Progenitor cell of endocrine pancreas (in vitro differentiated cells): Measurements from ENCODE around the gene CLCN5. TPM values are rescaled to one million over a fixed set of nuclear protein-coding genes. Genes with fewer than 3 reads are reported as not detected.

Source experiments
- DNase-seq: peaks from one replicate; pipeline ENCODE4 v3.0.0; 2021; ENCODE audit warnings: low spot score; ENCODE audit not compliant: unreplicated experiment
- H3K27ac Mint-ChIP-seq: 2 replicates; pipeline ENCODE4 v1.8.0; 2021; ENCODE audit warnings: mild to moderate bottlenecking, moderate library complexity, mixed read lengths
- H3K27me3 Mint-ChIP-seq: 2 replicates; pipeline ENCODE4 v1.8.0; 2021; ENCODE audit warnings: mixed read lengths
- H3K36me3 Mint-ChIP-seq: 2 replicates; pipeline ENCODE4 v1.8.0; 2022; ENCODE audit warnings: mixed read lengths; ENCODE audit not compliant: insufficient read depth
- H3K4me1 Mint-ChIP-seq: 2 replicates; pipeline ENCODE4 v1.8.0; 2021; ENCODE audit warnings: low read depth, mixed read lengths
- H3K4me3 Mint-ChIP-seq: 2 replicates; pipeline ENCODE4 v1.8.0; 2021; ENCODE audit warnings: low read depth, mild to moderate bottlenecking, moderate library complexity, mixed read lengths
- H3K9me3 Mint-ChIP-seq: 2 replicates; pipeline ENCODE4 v1.8.0; 2021; ENCODE audit warnings: low read depth, mixed read lengths
- total RNA-seq: library from RNA; stranded (reverse); gene quantifications from 2 replicates; pipeline ENCODE4 v1.2.1, GENCODE V29; 2021
- TF ChIP-seq, protein P1 (sequence below): fragments of 200-600 bp; sonication (generic); IDR thresholded peaks from one replicate; pipeline ENCODE4 v1.5.0; 2021; ENCODE audit warnings: antibody characterized with exemption, mild to moderate bottlenecking; ENCODE audit not compliant: unreplicated experiment

The CLCN5 gene
- total RNA-seq, 1 donor from 2014 or later, result 14.0 TPM

DNA sequence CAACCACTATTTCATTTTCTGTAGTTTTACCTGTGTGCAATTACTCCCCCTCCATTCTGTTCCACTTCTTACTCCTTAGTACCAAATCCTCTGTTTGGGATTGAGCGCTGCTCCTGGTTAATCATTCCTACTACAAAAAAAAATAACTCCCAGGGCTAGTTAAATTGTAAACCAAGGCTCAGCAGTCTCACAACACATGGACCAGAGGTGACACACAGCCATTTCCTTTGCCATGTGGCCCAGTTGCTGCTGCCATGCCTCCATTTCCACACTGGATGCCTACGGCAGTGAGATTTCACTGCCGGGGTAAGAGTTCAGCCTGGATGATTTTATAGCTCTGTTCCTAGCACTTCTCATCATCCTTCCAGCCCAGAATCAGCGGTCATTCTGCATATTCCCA is 171.2 kb downstream of the CLCN5 start:
- Mint-ChIP-seq H3K4me3 (no peak overlapping the region), H3K4me1 (peaks cover 10% of the 10 kb centered on the region), H3K36me3 (peaks cover 5% of the 10 kb centered on the region), H3K9me3 (peaks cover 20% of the 10 kb centered on the region), H3K27ac (no peak overlapping the region), H3K27me3 (no peaks in the 10 kb centered on the region)
- no peak for DNase-seq
- TF ChIP-seq, protein P1, sequence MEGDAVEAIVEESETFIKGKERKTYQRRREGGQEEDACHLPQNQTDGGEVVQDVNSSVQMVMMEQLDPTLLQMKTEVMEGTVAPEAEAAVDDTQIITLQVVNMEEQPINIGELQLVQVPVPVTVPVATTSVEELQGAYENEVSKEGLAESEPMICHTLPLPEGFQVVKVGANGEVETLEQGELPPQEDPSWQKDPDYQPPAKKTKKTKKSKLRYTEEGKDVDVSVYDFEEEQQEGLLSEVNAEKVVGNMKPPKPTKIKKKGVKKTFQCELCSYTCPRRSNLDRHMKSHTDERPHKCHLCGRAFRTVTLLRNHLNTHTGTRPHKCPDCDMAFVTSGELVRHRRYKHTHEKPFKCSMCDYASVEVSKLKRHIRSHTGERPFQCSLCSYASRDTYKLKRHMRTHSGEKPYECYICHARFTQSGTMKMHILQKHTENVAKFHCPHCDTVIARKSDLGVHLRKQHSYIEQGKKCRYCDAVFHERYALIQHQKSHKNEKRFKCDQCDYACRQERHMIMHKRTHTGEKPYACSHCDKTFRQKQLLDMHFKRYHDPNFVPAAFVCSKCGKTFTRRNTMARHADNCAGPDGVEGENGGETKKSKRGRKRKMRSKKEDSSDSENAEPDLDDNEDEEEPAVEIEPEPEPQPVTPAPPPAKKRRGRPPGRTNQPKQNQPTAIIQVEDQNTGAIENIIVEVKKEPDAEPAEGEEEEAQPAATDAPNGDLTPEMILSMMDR, result no peak

- Mint-ChIP-seq H3K9me3 (peaks cover 13% of the 10 kb centered on the region), H3K27ac (no peak overlapping the region), H3K36me3 (peaks cover 2% of the 10 kb centered on the region), H3K4me1 (peaks cover 10% of the 10 kb centered on the region), H3K4me3 (no peak overlapping the region), H3K27me3 (no peaks in the 10 kb centered on the region)
- no peak for DNase-seq
- TF ChIP-seq, protein P1, result no peak
Measured at GRCh38 chrX:50097071-50097470, 174.7 kb downstream of the CLCN5 start.

DNA sequence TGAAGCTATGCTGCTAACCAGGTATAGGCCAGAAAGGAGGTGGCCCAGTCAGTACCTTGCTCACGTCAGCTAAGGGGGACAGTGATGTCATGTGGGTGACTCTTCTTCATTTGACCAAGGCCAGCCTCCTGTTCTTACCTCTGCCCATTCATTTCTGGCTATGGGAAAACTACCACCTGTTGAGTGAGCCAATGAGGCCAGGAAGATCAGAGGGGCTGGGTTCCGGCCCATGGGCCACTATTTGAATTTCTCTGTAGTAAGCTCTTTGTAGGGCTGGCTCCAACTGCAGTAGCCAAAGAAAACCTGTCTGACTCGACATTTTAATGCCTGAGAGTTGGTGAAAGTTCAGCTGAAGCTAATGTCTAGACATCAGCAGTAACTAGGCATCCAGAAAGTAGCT is 175.8 kb downstream of the CLCN5 start:
- H3K4me3 Mint-ChIP-seq, result no peak overlapping the region
- no peak overlapping the region for H3K27ac Mint-ChIP-seq
- H3K27me3 Mint-ChIP-seq, result no peaks in the 10 kb centered on the region
- no peak for DNase-seq
- TF ChIP-seq, protein P1, result no peak
- peaks cover 3% of the 10 kb centered on the region for H3K4me1 Mint-ChIP-seq
- peaks cover 13% of the 10 kb centered on the region for H3K9me3 Mint-ChIP-seq
- H3K36me3 Mint-ChIP-seq, result no peaks in the 10 kb centered on the region

- H3K4me1 Mint-ChIP-seq, result peaks cover 1% of the 10 kb centered on the region
- no peaks in the 10 kb centered on the region for H3K27me3 Mint-ChIP-seq
- H3K36me3 Mint-ChIP-seq, result no peaks in the 10 kb centered on the region
- H3K4me3 Mint-ChIP-seq, result no peak overlapping the region
- H3K27ac Mint-ChIP-seq, result no peak overlapping the region
- H3K9me3 Mint-ChIP-seq, result peaks cover 13% of the 10 kb centered on the region
- no peak for DNase-seq
- TF ChIP-seq, protein P1, result no peak
Measured at GRCh38 chrX:50098749-50099148, 176.4 kb downstream of the CLCN5 start.

DNA sequence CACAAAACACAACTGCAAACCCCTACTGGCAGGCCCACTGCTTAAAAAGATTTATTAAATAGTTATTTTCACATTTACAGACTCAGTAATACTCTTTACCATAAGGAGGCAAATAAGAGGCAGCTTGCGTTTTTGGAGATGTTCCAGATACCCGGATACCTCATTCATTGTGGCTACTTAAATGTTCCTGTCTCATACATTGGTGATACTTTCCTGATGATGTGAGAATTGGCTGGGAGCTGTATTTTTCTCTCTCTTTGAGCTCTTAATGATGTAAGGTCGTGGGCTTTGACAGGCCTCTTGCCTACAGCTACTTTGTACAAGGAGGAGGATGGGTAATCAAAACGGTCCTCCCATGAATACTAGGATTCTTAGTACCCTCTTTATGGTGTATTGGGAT is 176.9 kb downstream of the CLCN5 start:
- Mint-ChIP-seq H3K27me3 (no peaks in the 10 kb centered on the region), H3K4me1 (peaks cover under 1% of the 10 kb centered on the region), H3K4me3 (no peak overlapping the region), H3K36me3 (no peaks in the 10 kb centered on the region), H3K9me3 (peaks cover 14% of the 10 kb centered on the region), H3K27ac (no peak overlapping the region)
- TF ChIP-seq, protein P1, result no peak
- DNase-seq, result no peak
